ENCODE measurements around the gene AQP9. TPM values are rescaled to one million over a fixed set of nuclear protein-coding genes. Genes with fewer than 3 reads are reported as not detected.

Gene AQP9
- not detected in 5 replicates for total RNA-seq (2022; extraction: Qiagen RNA extraction)

GRCh38 chr15:58138106-58138505, at the start of gene AQP9:
Gene AQP9, plus strand, starts transcription at chr15:58138381. Its CDS starts 185 bp downstream, at chr15:58138566.

Other genes with a start within 250 kb of the AQP9 start
- 0.34 to 0.61 TPM (median 0.44 TPM) in 4 of 5 replicates, not detected in the other for gene ALDH1A2, start 72.7 kb upstream of the AQP9 start, total RNA-seq (2022; extraction: Qiagen RNA extraction)